Muscle layer of colon (tissue), 2 donors: ENCODE data around the gene CRISPLD2.

ENCODE experiments used
- H3K27ac ChIP-seq: one replicate; pipeline ENCODE4 v1.7.0; 2013; ENCODE audit warnings: low read depth, mild to moderate bottlenecking, low read length, moderate library complexity
- H3K27me3 ChIP-seq, 2 donors: one replicate each; pipeline ENCODE4 v1.7.0; 2013; ENCODE audit warnings: low read length in 2 of 2, mild to moderate bottlenecking in 2 of 2; ENCODE audit not compliant: insufficient read depth in 2 of 2, control insufficient read depth in 1 of 2
- H3K36me3 ChIP-seq: one replicate; pipeline ENCODE4 v1.7.0; 2013; ENCODE audit warnings: mild to moderate bottlenecking, low read length; ENCODE audit not compliant: insufficient read depth
- H3K4me1 ChIP-seq: one replicate; pipeline ENCODE4 v1.7.0; 2013; ENCODE audit warnings: mild to moderate bottlenecking, low read length; ENCODE audit not compliant: insufficient read depth
- H3K4me3 ChIP-seq, 2 donors: one replicate each; pipeline ENCODE4 v1.7.0; 2013; ENCODE audit warnings: low read length in 2 of 2, low read depth in 1 of 2, mild to moderate bottlenecking in 1 of 2, moderate library complexity in 1 of 2
- H3K9ac ChIP-seq: one replicate; pipeline ENCODE4 v1.7.0; 2013; ENCODE audit warnings: low read length
- H3K9me3 ChIP-seq: one replicate; pipeline ENCODE4 v1.7.0; 2013; ENCODE audit warnings: mild to moderate bottlenecking, low read length
- donor health status: abdominal sarcoma.
- donor health status: Adenocarcinoma of cecum.

Gene CRISPLD2

DNA sequence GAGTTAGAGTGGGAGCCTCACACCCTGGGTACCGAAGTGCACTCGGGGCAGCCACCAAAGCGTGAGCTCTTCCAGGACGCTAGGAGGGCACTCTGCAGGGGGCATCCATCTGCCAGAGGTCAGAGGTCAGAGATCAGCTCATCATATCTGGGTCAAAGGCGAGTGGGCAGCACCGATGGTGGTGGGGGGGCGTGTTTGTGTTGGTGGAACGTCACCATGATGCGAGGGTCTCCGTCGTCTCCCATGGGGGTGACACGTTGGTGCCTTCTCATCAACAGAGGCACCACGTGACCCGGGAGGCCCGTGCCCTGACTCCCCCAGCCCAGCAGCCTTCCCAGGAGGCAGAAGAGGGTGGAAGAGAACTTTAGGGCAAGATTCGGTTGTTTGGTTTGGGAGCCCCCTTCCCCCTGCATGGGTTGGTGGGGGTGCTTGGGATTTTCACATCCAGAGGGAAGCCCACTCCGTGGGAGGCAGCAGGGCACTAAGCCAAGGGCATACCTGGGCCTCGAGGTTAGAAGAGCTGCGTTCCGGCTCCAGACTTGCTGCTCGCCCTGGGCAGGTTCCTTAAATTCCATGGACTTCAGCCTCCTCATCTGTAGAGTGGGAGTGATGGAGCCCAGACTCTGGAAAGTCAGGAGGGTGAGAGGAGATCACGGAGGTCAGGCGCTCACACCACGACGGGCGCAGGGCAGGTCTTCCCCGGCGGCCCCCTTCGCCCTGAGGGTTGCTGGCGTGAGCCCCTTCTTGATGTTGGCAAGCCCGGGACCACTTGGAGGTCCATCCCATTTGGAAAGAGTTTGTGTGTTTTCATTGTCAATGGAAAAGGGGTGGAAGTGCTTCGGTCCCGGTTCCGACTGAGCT, 14.0 kb downstream of the CRISPLD2 start:
- no peaks in the 10 kb centered on the region for H3K9me3 ChIP-seq
- no peak overlapping the region for H3K4me3 ChIP-seq
- H3K27ac ChIP-seq, result peak overlapping the region; percentile 94
- peaks cover 84% of the 10 kb centered on the region for H3K4me1 ChIP-seq
- peaks cover 8% of the 10 kb centered on the region for H3K36me3 ChIP-seq
- H3K9ac ChIP-seq, result peak overlapping the region; percentile 57
- H3K27me3 ChIP-seq, result no peaks in the 10 kb centered on the region

DNA sequence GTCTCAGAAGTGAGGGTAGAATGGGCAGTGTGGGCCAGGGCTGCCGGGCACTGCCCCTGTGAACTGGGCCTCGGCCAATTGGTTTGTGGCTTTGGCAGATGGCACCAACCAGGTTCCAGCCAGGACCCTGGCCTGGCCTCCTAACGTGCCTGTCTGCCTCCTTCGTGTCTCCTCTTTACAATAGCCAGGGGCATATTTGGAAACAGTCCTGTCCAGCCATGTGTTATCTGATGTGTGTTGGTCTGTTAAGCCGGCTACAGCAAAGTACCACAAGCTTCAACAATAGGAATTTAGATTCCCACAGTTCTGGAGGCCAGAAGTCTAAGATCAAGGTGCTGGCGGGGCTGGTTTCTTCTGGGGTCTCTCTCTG, 14.6 kb downstream of the CRISPLD2 start:
- no peaks in the 10 kb centered on the region for H3K9me3 ChIP-seq
- no peak overlapping the region for H3K4me3 ChIP-seq
- peak overlapping the region; percentile 40 for H3K9ac ChIP-seq
- peaks cover 84% of the 10 kb centered on the region for H3K4me1 ChIP-seq
- H3K36me3 ChIP-seq, result peaks cover 14% of the 10 kb centered on the region
- H3K27ac ChIP-seq, result peak overlapping the region; percentile 94
- no peaks in the 10 kb centered on the region for H3K27me3 ChIP-seq

DNA sequence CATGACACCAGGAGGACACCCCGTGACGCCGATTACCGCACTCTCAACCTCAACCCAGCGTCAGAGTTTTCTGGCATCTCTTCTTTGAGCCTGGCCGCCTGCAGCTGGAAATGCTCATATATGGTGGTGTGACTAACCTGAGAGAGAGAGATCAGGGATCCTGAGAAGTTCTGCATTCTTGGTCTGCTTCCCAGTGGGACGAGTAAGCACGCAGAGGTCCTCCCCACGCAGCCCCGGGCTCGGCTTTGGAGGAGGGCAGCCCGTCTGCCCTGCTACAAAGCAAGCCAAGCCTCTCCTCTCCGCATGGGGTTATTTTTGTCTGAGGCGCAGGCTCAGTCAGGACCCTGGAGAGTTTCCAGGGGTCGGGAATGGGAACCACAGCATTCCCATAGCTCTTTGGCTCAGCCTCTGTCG, 16.5 kb downstream of the CRISPLD2 start:
- Histone ChIP-seq H3K27ac (peak overlapping the region; percentile 94), H3K4me3 (no peak overlapping the region), H3K27me3 (no peaks in the 10 kb centered on the region), H3K9me3 (no peaks in the 10 kb centered on the region), H3K36me3 (peaks cover 27% of the 10 kb centered on the region), H3K9ac (peak overlapping the region; percentile 26), H3K4me1 (peaks cover 68% of the 10 kb centered on the region)

DNA sequence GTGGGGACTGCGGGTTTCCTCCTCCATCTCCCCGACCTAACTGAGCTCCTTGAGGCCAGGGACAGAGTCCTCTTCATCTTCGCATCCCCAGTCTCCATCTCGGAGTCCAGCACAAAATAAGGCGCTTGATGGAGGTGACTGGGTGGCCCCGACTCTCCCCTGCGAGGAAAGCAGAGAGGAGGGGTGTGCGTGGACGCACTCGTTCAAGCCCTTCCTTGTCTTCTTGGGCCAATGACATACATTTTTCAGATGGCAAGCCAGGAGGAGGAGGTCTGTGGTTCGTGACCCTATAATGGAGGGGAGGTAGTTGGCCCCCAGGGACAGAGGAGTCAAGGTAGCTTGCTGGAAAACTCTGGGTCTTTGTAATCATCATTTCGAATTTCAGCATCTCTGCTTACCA, 17.2 kb downstream of the CRISPLD2 start:
- Histone ChIP-seq H3K27ac (peak overlapping the region; percentile 94), H3K9ac (peak overlapping the region; percentile 14), H3K4me1 (peaks cover 63% of the 10 kb centered on the region), H3K4me3 (no peak overlapping the region), H3K36me3 (peaks cover 27% of the 10 kb centered on the region), H3K27me3 (no peaks in the 10 kb centered on the region), H3K9me3 (no peaks in the 10 kb centered on the region)

DNA sequence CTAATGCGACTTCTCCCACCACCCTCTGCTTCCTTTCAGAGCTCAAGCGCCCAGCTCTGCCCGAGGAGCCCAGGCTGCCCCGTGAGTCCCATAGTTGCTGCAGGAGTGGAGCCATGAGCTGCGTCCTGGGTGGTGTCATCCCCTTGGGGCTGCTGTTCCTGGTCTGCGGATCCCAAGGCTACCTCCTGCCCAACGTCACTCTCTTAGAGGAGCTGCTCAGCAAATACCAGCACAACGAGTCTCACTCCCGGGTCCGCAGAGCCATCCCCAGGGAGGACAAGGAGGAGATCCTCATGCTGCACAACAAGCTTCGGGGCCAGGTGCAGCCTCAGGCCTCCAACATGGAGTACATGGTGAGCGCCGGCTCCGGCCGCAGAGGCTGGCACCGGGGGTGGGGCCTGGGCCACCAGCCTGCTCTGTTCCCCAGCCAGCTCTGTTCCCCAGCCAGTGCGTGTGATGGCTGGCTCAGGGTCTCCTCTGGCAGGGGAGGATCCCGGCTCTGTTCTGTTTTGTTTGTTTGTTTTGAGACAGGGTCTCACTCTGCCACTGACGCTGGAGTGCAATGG, 18.7 kb downstream of the CRISPLD2 start:
- H3K27me3 ChIP-seq, result no peaks in the 10 kb centered on the region
- peak overlapping the region; percentile 4 for H3K27ac ChIP-seq
- no peaks in the 10 kb centered on the region for H3K9me3 ChIP-seq
- no peak overlapping the region for H3K9ac ChIP-seq
- H3K36me3 ChIP-seq, result peaks cover 27% of the 10 kb centered on the region
- no peak overlapping the region for H3K4me3 ChIP-seq
- peaks cover 57% of the 10 kb centered on the region for H3K4me1 ChIP-seq

DNA sequence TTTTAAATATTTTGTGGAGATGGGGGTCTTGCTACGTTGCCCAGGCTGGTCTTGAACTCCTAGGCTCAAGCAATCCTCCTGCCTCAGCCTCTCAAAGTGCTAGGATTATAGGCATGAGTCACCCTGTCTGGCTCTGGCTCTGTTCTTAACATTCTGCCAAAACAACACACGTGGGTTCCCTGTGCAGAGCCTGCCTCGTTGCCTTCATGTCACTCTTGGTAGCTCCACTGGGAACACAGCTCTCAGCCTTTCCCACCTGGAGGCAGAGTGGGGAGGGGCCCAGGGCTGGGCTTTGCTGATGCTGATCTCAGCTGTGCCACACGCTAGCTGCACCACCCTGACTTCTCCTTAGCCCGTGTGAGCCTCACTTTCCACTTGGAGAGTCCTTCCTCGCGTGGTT, 19.3 kb downstream of the CRISPLD2 start:
- H3K36me3 ChIP-seq, result peaks cover 27% of the 10 kb centered on the region
- no peaks in the 10 kb centered on the region for H3K9me3 ChIP-seq
- peaks cover 57% of the 10 kb centered on the region for H3K4me1 ChIP-seq
- no peaks in the 10 kb centered on the region for H3K27me3 ChIP-seq
- H3K9ac ChIP-seq, result no peak overlapping the region
- H3K4me3 ChIP-seq, result no peak overlapping the region
- H3K27ac ChIP-seq, result no peak overlapping the region

DNA sequence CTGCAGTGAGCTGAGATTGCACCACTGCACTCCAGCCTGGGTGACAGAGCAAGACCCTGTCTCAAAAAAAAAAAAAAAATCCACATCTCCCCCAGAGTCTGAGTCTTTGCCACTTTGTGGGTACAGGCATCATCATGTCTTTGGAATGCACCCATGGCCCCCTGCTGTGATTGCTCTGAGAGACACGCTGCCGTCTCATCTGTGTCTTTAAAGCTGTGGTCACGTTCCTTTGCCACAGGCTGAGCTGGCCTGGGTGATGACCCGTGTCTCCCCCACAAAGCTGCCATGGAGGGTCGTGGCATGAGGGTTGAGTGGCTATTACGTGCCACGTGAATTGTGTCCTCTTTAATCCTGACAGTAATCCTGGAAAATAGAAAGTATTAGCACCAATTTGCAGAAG, 20.2 kb downstream of the CRISPLD2 start:
- no peaks in the 10 kb centered on the region for H3K27me3 ChIP-seq
- H3K36me3 ChIP-seq, result peaks cover 33% of the 10 kb centered on the region

DNA sequence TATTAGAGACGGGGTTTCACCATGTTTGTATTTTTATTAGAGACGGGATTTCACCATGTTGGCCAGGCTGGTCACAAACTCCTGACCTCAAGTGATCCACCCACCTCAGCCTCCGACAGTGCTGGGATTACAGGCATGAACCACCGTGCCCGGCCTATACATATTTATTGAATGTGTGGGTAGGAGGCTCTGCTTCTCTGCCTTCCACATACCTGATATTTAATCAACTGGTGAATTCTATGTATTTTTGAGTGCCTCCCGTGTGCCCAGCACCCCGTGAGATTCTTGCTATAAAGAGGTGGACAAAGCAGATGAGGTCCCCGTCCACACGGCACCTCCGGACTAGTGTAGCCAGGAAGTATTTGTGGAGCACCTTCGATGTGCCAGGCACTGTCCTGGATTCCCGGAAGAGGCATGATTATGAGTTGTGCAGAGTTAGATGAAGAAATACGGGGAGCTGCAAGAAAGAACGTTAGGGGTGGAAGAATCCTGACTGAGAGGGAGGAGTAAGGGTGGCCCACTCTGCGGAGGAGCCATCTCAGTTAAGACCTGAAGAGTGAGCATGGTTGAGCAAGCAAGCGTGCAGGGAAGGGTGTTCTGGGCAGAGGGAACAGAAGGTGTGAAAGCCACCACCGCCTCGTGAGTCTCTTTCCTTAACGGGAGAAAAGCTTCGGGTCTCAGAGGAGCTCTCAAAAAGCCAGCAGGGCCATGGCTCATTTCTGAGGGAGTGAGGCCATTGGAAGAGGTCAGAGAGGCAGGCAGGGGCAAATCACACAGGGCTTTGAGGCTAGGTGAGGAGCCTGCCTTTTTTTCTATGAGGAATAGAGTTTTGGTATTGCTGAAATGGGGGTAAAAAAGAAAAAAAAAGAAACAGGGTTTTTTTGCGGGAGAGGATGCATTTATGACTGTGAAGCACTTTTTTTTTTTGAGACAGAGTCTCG, 21.2 kb downstream of the CRISPLD2 start:
- H3K36me3 ChIP-seq, result peaks cover 43% of the 10 kb centered on the region
- H3K9ac ChIP-seq, result no peak overlapping the region
- no peak overlapping the region for H3K4me3 ChIP-seq
- H3K9me3 ChIP-seq, result no peaks in the 10 kb centered on the region
- H3K27me3 ChIP-seq, result no peaks in the 10 kb centered on the region
- peaks cover 48% of the 10 kb centered on the region for H3K4me1 ChIP-seq
- no peak overlapping the region for H3K27ac ChIP-seq

More for the DNA sequence above, 20.2 kb downstream of the CRISPLD2 start:
- H3K27ac ChIP-seq, result no peak overlapping the region
- H3K4me3 ChIP-seq, result no peak overlapping the region
- no peaks in the 10 kb centered on the region for H3K9me3 ChIP-seq
- peaks cover 56% of the 10 kb centered on the region for H3K4me1 ChIP-seq
- no peak overlapping the region for H3K9ac ChIP-seq

DNA sequence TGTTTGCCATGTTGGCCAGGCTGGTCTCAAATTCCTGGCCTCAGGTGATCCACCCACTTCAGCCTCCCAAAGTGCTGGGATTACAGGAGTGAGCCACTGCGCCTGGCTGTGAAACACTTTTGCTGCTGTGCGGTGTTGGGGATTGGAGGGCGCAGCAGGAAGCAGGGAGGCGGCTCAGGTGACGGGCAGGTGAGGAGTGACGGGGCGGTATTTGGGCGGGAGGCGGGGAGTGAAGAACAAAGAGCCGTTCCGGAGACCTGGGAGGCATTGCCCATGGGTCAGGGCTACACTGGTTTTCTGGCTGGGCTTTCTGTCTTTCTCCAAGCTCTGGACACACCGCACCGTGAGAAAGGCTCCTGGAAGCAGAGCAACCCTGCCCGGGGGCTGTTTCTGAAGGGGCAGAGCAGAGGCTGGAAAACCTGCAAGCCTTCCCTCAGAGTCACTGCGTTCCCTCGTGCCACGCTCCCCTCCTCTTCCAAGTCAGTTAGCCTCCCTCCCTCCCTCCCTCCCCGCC, 22.1 kb downstream of the CRISPLD2 start:
- Histone ChIP-seq H3K4me3 (no peak overlapping the region), H3K27ac (peak overlapping the region; percentile 72), H3K9ac (no peak overlapping the region)

DNA sequence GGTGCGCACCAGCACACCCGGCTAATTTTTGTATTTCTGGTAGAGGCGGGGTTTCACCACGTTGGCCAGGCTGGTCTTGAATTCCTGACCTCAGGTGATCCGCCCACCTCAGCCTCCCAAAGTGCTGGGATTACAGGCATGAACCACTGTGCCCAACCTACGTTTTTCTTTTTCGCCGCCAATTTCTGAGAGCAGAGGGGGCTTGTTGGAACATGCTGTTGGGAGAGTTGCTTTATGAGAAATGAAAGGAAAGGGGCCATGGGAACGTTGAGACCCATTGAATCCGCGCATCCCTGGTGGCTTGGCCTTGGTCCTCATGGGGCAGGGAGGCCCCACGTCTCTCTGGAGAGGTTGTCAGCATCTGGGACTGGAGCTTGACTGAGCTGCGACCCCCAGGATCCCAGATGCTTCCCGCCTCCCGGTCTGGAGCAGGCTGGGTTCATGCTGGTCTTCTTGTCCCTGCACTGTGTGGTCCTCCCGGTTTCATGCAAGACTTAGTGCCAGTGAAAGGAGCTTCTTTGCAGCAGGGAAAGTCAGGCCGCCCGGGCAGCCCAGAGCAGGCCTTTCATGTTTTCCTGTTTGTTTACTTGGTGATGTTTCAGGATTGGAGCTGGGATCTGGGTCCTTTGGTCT, 22.8 kb downstream of the CRISPLD2 start:
- H3K27ac ChIP-seq, result peak overlapping the region; percentile 75
- H3K4me3 ChIP-seq, result no peak overlapping the region
- H3K27me3 ChIP-seq, result no peaks in the 10 kb centered on the region
- peaks cover 54% of the 10 kb centered on the region for H3K36me3 ChIP-seq
- peaks cover 40% of the 10 kb centered on the region for H3K4me1 ChIP-seq
- no peak overlapping the region for H3K9ac ChIP-seq
- no peaks in the 10 kb centered on the region for H3K9me3 ChIP-seq

More for the DNA sequence above, 22.1 kb downstream of the CRISPLD2 start:
- Histone ChIP-seq H3K27me3 (no peaks in the 10 kb centered on the region), H3K36me3 (peaks cover 50% of the 10 kb centered on the region), H3K4me1 (peaks cover 45% of the 10 kb centered on the region), H3K9me3 (no peaks in the 10 kb centered on the region)
